CD1c-positive myeloid dendritic cell (primary cell): ENCODE results near the gene SSR2.

Experiments
- DNase-seq: peaks from one replicate; pipeline ENCODE4 v3.0.0-alpha.2; 2016; ENCODE audit errors: extremely low spot score

The SSR2 gene

GRCh38 chr1:156048663-156049258 lies 28.0 kb upstream of the SSR2 start:
- DNase-seq = no peak

DNA sequence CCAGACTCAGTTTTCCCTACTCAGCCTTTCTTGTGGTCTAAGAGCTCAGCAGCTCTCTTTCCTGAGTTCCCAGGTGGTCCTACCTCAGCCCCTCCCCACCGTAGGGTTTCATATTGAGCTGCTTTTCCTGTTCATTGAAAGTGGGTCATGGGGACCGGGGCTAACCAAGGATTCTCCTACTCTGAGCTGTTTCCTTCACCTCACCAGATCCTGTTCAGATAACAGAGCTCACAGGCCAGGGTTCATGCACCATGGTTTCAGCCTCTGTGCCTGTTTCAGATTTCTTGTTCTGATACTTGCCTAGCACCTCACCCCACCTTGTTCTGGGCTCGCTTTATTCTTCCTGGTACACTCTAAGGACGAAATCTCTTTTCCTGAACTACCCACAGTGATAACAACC lies 24.3 kb upstream of the SSR2 start:
- no peak for DNase-seq

DNA sequence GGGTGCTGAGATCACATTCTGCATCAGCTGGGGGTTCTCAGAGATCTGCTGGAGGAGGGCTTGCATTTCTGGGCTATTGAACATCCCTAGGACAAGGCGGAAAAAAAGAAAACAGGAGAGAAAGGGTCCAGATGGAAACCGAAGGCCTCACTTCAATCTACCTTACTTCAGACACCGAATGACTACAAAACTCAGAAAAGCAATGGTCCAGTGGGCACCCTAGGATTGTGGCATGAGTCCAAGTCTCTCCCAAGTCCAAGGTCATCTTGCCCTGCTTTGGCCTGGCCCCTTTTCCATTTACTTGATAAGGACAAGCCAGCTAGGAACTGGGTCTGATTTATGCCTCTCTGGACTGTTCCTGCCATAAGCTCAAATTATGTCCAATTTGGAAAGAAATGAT lies 22.1 kb upstream of the SSR2 start:
- no peak for DNase-seq

DNA sequence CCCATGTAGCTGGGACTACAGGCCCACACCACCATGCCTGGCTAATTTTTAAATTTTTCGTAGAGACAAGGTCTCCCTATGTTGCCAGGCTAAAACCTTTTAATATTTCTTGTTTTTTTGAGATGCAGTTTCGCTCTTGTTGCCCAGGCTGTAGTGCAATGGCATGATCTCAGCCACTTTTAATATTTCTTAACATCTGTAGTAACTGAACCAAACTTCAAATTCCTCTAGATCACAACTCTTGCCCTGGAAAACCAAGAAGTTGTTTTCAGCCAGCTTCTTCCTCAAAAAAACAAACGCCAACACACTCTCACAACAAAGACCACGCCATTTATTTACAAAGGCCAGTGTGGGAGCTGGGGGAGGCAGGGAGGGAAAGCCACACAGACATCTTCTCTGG lies 14.2 kb upstream of the SSR2 start:
- peak; percentile 21 for DNase-seq

DNA sequence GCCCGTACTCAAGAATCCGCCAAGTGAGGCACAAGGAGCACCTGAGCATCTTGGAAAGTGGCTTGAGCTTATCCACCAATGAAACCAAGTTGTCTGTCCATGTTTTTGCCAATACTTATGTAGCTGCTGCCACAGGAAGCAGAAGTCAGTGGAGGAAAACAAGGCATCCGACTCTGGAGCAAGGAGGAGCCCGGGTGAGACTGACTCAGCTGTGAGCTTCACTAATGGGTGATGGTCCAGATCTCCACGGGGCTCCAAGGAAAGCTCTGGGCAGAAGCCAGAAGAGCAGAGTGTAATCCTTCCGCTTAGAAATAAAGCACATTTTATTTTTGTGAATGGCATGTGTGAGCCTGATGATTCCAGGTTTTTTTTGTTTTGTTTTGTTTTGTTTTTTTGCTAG lies 12.3 kb upstream of the SSR2 start:
- no peak for DNase-seq

DNA sequence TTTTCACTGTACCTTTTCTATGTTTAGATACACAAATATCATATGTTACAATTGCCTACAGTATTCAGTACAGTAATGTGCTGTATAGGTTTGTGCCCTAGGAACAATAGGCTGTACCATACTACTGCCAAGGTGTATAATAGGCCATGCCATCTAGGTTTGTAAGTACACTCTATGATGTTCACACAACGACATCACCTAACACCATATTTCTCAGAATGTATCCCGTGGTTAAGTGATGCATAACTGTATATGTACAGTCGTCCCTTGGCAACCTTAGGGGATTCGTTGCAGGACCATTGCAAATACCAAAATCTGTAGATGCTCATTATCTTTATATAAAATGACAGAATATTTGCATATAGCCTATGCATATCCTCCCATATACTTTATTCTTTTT lies 5.8 kb upstream of the SSR2 start:
- DNase-seq = no peak

DNA sequence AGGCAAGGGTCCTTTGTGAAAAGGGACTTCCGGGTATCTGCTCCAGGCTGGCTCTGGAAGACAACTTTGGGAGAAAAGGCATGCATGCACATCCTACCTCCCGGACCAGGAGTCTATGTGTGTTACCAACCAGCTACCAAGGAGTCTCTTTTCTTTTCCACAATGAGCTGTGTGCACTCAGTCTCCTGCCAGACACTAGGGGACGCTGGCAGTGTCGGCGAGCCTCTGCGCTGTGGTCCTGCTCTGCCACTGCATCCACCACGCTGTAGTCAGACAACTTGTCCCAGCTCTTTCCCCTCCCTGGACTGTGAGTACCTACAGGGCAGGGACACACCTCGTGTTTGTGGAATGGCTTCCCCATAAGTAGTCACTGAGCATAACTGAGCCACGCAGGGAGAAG lies 5.1 kb upstream of the SSR2 start:
- peak; percentile 37 for DNase-seq

DNA sequence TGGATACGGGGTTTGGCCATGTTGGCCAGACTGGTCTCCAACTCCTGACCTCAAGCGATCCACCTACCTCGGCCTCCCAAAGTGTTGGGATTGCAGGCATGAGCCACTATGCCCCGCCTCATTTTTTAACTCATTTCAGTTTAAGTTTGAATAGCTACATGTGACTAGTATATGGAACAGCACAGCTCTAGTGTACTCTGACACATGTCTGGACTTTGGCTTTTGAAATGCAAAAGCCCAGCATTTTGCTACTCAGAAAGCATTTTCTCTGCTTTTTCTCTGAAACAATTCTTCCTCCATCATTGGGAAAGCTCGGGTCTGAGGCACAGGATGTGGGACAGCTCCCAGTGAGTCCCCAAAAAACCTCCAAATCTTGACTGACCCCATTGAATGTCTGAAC lies 4.0 kb upstream of the SSR2 start:
- DNase-seq = no peak

- DNase-seq = no peak
Observed at GRCh38 chr1:156021954-156022353, 1.2 kb upstream of the SSR2 start.

GRCh38 chr1:156021093-156021428 lies 310 bp upstream of the SSR2 start:
- no peak for DNase-seq

- no peak for DNase-seq
Observed at GRCh38 chr1:156019946-156020292, 832 bp downstream of the SSR2 start.

DNA sequence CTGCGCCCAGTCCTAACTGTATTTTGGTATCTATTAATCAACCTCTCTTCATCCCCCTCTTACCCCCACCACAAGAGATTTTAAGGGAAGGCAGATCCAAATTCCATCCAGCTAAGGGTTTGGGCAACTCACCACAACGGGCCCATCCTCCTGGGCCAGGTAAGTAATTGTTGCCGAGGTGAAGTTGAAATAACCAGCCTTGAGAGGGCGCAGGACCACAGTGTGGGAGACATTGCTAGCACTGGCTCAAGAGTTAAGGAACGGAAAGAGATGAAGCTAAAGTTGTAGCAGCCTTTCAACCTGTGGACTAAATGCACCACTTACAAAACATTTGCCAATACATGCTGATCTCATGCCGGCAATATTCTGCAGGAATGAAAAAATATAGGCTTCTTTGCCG lies 5.9 kb downstream of the SSR2 start:
- no peak for DNase-seq

GRCh38 chr1:156012051-156012817 lies 8.5 kb downstream of the SSR2 start:
- DNase-seq = no peak

DNA sequence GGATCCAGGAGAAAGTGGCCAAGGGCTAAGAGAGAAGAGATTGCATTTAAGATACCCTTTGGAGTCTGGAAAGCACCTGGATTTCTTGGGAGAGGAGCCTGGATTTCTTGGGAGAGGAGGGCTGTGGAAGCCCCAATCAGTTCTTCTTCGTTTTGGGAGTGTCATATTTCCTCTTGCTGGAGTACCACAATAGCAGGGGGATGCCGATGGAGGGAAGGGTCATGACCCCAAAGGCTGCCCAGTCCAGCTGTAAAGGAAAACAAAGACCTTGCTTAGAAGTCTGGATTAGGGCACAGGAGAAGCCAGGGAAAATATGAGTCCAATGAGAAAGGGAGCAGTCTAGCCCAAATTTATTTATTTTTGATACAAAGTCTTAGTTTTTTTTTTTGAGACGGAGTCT lies 11.3 kb downstream of the SSR2 start:
- DNase-seq = no peak

GRCh38 chr1:156006666-156007376 lies 13.9 kb downstream of the SSR2 start:
- DNase-seq = no peak

- no peak for DNase-seq
Observed at GRCh38 chr1:156004843-156005584, 15.7 kb downstream of the SSR2 start.

- DNase-seq = no peak
Observed at GRCh38 chr1:156003923-156004188, 16.9 kb downstream of the SSR2 start.

DNA sequence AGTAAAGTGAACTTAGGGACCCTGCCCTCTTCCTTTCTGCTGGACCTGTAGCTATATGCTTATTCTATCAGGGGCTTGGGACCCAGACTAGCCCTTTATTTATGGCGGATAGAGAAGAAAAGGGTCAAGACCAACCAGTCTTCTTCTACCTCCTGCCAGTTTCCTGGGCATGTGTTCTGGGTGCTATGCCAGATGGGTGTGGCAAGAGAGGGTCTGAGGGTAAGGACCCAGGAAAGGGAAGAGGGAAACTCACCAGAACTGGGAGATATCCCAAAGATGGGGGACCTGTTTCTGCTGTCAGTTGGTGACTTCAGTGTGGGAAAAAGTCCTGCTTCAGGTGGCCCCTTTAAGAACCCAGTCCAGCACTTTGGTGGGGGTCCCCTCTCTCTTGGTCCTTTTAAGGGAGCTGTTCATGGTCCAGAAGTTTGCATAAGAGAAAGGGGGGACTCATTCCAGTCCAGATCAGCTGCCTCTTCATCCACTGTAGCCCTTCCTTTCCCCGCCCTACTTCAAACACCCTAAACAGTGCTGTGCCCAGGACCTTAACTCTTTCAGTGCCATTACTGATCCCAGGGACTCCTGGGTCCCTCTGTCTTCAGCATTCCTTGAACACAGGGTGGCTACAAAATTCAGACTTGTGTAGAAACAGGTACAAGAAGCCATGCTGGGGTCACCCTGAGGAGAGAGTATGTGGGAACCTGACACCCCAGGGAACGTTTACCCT lies 18.4 kb downstream of the SSR2 start:
- no peak for DNase-seq

DNA sequence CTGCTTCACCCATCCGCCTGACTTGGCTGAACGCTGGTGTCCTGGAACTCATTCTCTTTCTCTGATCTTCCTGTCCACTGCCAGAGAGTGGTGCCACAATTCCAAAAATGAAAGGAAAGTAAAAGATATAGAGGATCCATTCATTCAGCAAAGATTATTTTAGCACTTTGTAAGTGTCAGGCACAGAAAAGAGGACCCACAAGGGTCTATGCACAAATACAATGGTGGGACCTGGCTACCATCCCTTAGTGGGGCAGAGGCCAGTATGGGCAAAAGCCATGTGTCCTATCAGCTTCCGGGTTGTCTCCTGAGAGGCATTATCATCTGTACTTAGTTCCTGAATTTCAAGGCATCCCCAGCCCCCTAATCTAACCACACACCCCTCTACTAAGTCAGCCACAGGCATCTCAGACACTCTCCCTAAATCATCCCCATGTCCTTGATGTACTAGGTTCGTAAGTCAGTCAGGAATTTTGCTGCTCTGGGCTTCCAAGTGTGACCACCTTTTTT lies 19.0 kb downstream of the SSR2 start:
- DNase-seq = no peak

DNA sequence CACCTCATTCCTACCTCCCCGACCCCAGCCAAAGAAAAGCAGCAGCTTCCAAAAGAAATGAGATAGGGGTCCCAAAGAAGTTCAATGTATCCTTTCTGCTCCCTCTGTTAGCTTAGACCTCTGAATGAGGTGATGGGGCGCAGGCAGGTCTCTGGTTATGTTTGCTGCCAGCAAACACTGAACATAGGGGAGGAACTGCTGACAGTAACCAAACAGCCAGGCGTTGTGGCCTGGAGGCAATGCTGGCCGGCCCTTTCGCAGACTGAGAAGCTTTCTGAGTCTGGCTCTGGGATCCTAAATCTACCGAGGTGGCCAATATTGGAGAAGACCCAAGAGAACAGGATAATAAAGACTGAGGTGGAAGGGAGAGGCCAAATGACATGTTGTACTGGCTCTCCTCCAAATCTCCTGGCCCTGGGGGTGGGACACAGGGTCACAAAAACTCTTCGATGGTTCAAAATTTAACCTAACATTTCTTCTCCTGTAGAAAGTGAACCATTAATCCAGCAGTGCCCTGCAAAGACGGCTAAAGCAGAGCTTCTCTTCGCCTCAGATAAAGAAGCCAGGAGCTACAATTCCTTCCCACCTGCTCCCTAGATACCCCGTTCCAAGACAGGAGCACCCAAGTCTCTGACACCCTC lies 19.6 kb downstream of the SSR2 start:
- DNase-seq = no peak

GRCh38 chr1:155999964-156000363 lies 20.8 kb downstream of the SSR2 start:
- no peak for DNase-seq

GRCh38 chr1:155996166-155996565 lies 24.6 kb downstream of the SSR2 start:
- DNase-seq = no peak
